Amygdala (tissue), 56 donors: ENCODE data around the gene NR2F2.

Experiments used
- DNase-seq, 56 donors: peaks; one replicate each; lab custom pipeline; 2025; lab: John Stamatoyannopoulos, UW

NR2F2 gene

DNA sequence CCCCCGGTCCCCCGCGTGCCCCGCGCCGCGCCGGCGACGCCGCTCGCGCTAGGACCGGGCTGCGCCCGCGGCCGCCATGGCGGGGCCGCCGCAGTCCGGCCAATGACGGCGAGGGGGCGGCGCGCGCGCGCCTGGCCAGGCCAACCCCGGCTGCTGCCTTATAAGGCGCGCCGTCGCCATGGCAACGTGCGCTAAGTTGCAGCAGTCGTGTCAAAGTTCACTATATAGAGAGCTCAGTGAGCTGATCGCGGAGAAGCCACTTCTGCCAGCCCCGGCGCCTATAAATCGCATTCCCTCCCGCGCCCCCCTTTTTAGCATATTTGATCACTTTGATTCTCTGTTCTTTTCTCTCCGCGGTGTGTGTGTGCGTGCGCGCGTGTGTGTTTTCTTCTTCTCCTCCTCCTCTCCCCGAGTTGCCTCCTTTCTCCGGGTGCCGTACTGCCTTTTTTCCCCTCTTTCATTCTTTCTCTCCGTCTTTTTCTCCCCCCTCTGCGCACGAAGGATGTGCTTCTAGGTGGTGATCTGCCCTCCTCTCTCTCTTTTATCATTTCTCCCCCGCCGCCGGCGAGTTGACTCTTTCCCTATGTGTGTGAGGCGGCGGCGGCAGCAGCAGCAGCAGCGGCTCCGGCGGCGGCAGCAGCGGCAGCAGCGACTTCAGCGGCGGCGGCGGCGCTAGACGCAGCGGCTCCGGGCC, at the start of gene NR2F2:
NR2F2 (plus strand) TSS at position 251 of the 694 bp plus-strand sequence. CDS start 1,406 bp downstream, outside the sequence.
- DNase-seq, result peak in 50 of 56 donors; percentile 49 to 93 (median 80)

DNA sequence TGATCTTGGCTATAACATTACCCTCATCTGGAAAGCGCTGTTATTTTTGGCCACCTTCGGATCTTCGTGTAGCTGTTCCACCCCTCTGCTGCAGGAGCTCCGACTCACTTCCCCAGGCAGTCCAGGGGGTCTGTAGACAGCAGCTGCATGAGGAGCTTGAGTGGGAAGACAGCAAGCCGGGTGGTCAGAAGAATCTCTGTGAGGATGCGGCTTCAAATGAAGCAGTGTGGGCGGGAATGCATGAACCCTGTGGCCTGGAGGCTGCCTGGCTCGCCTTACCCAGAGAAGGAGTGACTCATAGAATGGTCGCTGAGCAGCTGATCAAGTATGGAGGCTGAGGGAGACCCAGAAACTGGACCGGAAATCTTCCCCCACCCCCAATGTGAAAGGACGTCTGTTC, 45.2 kb upstream of the NR2F2 start:
- no peak for DNase-seq

DNA sequence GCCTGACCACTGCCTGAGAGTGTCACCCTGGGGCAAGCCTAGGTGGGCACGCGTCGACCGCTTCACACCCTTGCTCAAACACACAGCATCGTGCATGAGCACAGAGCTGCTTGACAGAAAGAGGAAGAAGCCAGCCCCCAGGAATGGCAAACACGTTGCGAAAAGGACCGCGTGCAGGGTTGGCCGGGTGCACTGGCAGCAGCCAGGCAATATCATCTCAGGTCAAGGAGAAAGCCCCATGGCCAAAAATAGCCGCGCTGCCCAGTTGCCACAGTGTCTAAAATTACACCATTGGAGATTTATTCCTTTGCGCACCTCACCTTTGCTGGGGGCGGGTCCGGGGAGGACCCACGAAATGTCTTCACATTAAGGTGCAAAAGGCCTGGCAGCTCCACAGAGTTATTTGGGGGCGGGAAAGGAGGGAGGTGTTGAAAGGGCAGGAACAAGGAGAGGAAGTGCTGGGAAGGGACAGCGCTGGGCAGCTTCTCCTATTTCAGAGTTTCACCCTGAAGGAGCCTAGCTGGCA, 44.7 kb upstream of the NR2F2 start:
- DNase-seq, result no peak

DNA sequence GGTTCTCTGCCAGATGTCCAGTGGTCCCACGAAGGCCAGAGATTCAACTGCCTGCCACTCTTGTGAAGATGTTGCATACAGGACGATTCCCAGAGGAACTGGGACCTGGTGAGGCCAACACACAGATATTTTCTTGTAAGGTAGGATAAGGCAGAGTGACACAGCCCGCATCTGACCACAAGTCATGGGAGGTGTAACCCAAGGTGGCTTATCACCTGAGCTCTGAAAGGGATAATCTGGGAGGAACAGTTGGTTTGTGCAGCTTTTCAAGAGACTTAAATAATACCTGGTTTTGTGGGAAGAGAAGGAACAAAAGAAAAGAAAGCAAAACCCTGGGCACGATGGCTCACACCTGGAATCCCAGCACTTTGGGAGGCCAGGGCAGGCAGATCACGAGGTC, 39.8 kb upstream of the NR2F2 start:
- DNase-seq, result no peak

DNA sequence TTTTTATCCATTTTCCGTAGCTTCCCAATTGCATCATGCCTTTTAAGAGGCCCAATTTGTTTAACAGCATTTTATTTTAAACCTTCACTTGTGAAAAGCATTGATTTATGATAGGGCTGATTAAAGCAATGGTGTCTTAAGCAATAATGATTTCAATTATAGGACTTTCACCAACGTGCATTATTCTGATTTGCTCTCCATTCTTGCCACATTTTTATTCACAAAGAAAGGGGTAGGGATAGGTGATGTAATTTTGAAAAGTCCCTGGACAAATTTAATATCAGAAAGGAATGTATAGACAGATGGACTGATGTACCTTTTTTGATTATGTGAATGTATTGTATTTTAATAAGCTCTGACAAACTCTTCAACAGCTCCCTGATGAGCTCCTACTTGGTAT, 37.9 kb upstream of the NR2F2 start:
- DNase-seq, result no peak

DNA sequence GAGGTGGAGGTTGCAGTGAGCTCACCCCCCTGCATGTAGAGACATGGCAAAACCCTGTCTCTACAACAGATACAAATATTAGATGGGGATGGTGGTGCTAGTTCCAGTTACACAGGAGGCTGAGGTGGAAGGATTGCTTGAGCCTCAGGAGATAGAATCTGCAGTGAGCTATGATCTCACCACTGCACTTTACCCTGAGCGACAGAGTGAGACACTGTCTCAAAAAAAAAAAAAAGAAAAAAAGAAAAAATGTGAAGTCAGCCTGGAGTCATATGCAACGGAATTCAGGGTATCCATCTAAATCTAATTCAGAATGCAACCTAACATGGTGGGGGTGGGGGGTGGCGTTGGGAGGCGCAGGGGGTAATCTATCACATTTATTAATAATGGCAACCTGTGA, 37.1 kb upstream of the NR2F2 start:
- no peak for DNase-seq

DNA sequence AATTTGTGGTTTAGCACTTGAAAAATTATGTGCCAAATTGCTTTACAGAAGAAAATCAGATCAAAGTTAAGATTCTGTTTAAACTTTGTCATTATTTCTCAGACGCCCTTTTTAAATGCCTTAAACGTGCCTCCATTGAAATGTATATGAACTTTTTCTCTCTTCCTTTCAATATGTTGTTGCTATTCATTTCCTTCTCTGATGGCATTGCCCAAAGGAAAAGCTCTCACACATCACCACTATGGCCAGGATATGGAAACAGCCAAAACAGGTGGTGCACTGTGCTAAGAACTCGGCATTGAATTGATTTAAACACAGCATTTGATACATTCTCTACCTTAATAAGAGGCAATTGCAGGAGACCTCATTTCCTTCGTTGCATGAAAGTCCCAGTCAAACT, 35.7 kb upstream of the NR2F2 start:
- DNase-seq, result no peak

DNA sequence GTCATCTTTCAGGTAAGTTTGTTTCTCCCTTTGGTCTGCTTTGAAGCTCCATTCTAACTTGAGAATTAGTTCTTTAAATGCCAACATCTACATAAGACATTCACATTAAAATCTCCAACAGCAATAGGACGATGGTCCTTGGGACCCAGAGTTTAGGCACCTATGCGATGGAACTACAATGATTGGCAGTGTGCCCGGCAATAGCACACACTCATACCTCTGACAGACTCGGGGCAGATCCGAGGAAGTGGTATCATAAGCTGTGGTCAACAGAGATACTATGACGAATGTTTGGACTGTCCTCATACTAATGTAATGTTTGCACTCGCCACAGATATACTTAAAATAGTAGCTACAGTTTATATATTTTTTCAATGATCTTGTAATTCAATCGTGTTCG, 34.2 kb upstream of the NR2F2 start:
- DNase-seq, result no peak

DNA sequence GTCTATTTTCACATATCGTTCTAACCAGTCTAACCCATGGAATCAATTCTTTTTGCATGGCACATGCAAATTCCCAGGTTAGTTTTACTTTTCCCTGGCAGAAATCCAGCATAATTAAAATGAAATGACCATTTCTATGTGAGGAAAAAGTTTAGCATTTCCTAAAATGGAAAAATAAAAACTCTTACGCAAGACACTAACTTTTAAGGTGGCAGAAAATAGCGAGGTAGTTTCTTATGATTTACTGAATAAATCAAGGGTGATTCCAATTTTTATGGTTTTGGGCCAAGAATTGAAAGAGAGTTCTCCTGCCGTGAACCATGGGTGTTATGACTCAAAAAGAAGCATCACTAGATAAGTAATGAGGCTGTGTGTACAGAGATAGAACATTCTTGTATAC, 32.7 kb upstream of the NR2F2 start:
- no peak for DNase-seq

DNA sequence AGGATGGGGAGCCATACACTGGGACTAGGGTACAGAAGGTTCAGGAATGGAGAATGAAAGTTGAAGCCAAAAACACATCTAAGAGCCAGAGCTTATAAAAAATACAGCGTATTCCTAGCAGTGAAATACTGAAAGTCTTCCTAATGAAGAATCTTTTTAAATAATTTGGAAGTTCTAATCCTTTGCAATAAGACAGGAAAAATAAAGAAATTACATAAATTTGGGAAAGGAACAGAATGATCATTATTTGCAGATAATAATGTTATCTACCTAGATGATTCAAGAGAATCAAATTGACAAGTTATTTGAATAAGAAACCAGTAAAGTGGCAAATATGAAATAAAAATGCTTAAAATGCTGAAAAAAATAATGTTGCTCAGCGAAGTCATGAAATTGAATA, 32.3 kb upstream of the NR2F2 start:
- no peak for DNase-seq

DNA sequence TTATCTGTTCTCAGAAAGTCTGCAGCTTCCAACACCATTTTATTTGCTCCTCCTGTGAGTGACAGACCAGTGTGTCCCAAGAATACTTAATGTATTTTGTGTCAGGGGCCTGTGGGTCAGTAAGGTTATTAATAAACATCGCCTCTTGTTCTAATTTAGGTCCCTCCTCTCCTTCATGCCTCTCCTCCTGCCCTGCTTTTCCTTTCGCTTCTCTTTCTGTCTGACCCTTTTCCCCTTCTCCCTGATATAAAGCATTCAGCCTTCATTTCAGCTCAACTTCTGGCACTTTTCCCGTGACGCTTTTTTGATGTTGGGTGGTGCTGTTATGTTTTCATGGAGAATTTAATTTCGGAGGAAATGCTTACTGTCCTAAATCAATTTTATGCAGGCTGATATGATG, 29.7 kb upstream of the NR2F2 start:
- no peak for DNase-seq

DNA sequence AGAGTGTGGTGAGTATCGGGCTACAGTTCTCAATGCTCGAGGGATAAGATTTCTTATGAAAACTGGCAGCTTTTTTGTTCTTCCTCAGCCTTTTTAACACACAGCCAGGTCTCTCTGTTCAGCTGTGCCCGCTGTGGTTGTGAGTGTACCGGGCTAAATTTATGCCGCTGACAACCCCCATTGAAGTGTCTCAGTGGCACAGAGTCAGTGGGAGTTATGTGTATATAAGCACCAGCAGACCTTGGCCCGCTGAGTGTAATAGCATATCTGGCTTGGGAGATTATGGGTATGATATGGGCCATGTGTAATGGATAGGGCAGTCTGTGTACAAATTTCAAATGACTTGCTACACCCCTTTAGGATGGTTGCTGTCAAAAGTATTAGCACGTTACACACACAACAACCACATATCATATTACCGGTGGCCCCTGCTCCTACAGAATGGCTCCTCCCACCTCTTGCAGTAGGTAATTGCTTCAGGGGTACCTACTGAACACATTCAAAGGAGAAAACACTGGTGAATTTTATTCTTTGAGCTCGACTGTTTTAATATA, 26.9 kb upstream of the NR2F2 start:
- DNase-seq, result no peak

DNA sequence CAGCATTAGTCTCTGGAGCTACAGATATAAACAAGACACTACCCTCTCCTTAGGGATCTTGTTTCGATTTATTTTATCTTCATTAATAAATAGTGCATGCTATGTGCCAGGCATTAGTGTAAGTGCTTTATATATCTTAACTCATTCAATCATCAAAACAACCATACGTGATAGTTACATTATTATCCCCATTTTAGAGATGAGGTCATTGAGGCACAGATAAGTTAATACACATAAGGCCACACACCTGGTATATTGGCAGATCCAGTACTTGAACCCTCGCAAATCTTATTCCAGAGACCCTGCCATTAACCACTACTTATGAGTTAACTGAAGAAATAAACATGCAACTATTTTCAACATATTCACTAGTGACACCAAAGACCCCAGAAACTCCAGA, 25.7 kb upstream of the NR2F2 start:
- no peak for DNase-seq

DNA sequence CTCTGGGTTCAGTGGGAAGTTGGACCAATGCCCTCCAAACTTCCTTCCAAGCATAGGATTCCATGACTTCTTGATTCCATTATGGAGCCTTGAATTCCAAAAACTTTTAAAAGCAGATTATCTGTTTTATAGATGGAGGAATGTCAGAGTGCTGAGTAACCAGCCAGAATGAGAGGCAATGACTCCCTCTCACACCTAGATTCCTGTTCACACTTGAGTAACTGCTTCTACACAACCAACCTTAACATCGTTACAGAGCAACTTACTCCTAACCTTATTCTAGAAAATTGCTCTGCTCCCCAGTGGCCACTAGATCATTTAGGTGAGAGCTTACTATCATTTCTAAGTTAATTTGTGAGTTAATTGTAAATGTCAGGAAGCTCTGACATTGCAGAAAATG, 24.2 kb upstream of the NR2F2 start:
- no peak for DNase-seq

DNA sequence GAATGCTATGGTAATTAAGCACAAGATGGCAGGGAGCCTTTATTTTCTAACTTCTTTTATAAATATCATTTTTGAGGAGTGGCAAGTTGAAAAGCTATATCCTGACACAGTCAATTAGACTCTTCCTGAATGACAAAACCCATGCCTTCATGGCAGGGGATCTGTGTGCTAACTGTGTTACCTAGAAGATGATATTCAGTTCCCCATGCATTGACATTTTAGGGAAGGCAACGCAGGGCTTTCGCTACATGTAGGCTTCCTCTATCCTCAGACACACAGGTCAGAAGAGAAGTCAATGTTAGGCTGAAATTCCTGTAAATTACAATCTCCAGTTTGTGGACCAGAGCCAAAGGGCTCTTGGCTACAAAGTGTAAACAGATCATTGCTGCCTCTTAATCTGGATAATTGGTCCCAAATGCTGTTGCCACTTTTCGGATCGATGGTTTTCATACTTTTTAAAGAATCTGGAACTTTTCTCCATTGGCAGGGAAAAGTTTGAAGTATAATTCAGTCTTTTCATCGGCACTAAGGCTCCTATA, 22.6 kb upstream of the NR2F2 start:
- no peak for DNase-seq

DNA sequence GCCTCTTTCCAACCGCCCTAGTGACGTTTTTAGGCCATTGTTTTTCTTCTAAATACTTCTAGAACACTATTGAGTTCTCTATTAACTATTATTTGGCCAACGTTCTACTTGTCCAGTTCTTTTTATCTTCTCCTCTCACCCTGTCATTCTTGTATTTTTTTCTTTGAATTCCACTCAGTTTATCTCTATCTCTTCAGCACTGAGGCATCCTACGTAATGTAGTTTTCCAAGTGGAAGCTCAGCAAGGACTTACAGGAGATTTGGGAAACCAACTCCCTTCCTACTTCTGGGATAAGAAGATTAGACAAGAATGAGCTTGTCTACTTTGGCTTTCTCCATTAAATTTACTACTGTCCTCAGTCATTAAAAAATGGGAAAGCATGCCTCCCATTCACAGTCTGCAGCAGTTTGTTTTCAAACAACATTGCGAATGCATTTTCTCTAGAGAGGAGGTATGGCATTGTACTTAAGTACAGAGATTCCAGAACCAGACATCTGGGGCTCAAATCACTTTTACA, 21.3 kb upstream of the NR2F2 start:
- DNase-seq, result no peak

DNA sequence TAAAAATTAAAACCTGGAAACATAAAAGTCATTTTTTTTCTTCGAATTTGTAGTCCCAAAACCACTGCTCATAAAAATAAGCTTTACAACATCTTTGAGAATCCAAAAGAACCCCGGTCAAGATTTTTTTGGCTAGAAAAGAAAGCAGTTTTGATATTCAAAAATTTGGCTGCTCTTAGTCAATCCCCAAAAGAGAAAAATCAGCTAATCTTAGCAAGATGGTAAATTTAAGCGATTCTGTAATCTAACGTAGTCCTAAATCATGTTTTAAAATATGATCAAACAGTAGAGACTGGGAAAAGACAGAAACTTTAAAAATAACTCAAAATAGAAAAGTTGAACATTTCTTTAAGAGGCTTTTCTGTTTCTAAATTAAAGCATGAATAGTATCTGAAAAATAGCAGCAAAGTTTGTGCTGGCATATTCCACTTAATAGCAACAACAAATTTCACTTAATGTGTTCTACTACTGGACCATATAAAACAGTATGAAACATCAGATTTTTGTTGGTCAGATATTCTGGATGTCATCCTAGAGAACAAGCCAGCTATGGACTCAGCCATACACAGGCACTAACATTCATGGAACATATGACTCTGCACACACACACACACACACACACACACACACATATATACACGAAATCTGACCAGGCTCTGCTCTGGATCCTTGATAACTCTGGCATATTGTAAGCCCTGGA, 19.1 kb upstream of the NR2F2 start:
- no peak for DNase-seq

DNA sequence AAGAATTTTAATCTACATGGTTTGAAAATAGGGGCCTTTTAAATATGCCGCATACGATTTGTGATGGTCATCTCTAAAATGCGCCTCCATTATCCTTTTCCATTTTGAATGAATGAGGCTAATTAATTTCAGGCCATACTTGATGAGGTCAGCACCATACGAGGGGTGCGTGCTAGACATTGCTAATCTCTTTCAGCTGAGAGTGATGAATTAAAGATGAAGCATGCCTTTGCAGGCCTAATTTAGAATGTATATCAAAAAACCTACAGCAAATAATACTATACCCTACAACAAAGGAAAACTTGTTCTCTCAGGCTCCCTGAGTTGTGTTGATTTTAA, 18.6 kb upstream of the NR2F2 start:
- DNase-seq, result no peak

DNA sequence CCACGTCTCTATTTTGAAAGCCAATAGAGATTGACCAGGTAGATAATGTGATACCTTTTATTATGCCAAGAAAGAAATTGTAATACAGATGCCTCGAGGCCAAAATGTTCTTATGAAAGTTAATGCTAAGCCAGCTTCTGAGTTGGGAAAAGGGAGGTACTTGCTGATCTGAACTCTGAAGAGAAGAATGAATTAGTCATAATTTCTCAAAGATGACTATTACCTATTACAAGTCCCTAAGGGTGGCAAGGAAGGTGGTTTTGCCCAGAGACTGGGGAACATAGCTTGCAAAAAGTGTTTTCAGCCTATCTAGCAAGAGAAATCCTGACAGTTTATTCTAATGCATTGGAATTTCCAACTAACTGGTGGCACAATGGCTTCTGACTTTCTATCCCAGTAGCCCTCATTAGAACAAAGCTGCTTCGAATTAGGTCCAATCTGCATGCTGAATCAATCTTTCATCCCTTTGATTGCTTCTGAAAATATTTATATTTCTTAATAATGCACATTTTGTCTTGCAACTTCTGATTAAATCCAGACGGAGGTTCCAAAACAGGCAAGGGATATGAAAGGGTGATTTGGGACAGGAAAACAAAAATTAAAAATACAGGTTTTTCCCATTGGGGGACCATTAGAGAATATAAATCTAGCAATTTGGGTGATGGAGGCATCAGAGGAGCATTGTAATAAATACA, 17.7 kb upstream of the NR2F2 start:
- no peak for DNase-seq

DNA sequence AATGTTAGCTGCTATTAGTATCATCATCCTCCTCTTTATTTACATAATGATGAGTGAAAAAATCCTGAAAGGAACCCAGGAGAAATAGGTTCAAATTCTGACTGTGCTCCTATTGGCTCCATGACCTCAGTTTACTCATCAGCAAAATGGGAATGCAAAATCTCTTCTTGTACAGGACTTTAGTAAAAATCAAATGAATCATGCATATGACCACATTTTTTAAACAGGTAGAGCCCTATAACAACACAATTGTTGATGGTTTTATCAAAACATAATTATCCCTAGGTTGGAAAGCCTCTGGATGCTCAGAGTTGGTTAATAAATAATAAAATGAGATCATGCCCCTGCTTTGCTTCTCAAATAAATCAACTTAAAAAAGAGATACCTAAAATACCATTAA, 16.0 kb upstream of the NR2F2 start:
- no peak for DNase-seq

DNA sequence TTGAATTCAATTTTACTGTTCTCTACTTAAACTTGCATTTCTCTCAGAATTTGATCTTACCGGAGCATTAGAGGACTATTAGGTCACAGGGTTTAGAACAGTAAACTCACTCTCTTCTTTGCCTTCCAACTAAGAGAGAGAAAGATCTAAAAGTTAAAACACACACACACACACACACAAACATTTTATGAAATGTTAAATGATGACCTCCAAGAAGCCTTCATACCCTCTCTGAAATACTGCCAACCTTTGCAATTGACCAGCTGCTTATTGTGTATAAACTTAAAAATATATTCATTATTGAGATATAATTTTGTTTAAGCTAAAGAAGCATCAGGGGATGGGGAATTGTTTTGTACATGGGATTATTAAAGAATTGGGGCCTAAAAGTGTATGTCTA, 15.5 kb upstream of the NR2F2 start:
- no peak for DNase-seq
